ENCODE results near the gene KRT80. TPM values are rescaled to one million over a fixed set of nuclear protein-coding genes. Genes with fewer than 3 reads are reported as not detected.

The KRT80 gene
- total and polyA plus RNA-seq, 2 donors from 2014 or later: 1.0 to 12.3 TPM

DNA sequence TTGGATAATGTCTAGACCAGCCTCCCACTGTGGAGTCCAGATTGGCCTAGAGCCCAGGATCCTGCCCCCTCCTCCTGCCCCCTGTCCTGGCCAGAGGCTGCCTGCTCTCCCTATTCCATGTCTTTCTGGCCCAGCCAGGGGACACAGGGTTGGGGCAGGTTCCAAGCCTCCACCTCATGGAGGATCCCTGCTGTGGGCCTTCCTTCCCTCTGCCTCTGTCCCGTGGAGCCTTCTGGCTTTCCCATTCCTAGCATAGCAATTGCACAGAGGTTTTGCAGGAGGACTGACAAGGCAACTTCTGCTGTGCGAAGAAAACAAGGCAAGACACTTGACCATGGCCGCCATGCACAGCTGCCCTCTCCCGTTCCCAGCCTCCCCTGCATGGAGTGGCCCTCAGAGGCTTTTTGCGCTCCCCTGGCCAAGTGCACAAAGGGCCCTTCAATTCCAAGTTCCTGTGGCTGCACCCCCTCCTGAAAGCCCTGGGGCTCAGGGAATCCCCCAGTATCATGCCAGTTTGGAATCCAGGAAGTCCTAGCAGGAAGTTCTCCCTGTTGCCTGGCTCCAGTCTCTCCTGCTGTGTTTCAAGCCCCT, 42.1 kb downstream of the KRT80 start:
- H3K4me3 ChIP-seq (ENCODE audit: low read length in 3 of 3): no peak overlapping the region
- FAIRE-seq (no peak), DNase-seq (no peak)
- peaks cover 0 to 24% (median 14%) of the 10 kb centered on the region in 3 donors for H3K4me1 ChIP-seq (ENCODE audit: control insufficient read depth in 2 of 3, insufficient read depth in 2 of 3, low read depth in 1 of 3, low read length in 3 of 3)
- no peaks in the 10 kb centered on the region for H3K36me3 ChIP-seq (ENCODE audit: control insufficient read depth in 2 of 3, insufficient read depth in 3 of 3, low read length in 3 of 3)
- intact Hi-C loops (cut with DNase I): loop anchor here (10.0 kb wide), 1 partner anchor 725 kb away; no protein-coding TSS in a partner anchor
- no peaks in the 10 kb centered on the region for H3K27me3 ChIP-seq (ENCODE audit: control insufficient read depth, insufficient read depth, low read length)
- TF ChIP-seq, protein P1, sequence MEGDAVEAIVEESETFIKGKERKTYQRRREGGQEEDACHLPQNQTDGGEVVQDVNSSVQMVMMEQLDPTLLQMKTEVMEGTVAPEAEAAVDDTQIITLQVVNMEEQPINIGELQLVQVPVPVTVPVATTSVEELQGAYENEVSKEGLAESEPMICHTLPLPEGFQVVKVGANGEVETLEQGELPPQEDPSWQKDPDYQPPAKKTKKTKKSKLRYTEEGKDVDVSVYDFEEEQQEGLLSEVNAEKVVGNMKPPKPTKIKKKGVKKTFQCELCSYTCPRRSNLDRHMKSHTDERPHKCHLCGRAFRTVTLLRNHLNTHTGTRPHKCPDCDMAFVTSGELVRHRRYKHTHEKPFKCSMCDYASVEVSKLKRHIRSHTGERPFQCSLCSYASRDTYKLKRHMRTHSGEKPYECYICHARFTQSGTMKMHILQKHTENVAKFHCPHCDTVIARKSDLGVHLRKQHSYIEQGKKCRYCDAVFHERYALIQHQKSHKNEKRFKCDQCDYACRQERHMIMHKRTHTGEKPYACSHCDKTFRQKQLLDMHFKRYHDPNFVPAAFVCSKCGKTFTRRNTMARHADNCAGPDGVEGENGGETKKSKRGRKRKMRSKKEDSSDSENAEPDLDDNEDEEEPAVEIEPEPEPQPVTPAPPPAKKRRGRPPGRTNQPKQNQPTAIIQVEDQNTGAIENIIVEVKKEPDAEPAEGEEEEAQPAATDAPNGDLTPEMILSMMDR (IDR thresholded peaks at IDR 0.05; ENCODE audit: borderline replicate concordance, extremely low read depth, insufficient read depth): no peak
- no peak overlapping the region for H3K9ac ChIP-seq (ENCODE audit: low read length in 3 of 3)
- peak overlapping the region; percentile 48 to 86 for H3K27ac ChIP-seq (ENCODE audit: low read depth in 2 of 2, low read length in 2 of 2)
- H3K9me3 ChIP-seq (ENCODE audit: control insufficient read depth in 2 of 3, insufficient read depth in 1 of 3, low read length in 3 of 3): no peaks in the 10 kb centered on the region

DNA sequence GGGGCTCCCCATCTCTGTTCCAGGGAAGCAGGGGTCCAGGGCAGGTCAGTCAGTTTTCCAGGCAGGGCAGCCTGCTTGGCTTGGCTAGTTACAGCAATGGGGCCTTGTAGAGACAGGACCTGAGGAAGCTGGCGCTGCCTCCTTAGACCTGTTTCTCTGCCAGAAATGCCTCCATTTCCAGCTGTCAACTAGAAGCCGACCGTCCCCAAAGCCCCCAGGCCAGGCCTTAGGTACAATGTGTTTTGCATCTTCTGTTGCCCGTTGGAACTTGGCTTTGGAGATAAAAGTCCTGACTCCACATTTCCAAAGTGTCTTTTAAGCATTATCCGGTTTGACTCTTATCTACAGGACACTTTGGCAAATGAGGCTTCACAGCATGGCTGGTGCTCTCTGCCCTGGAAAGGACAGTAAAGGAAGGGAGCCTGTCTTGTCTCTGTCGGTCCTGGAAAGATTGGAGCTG, 42.6 kb downstream of the KRT80 start:
- Histone ChIP-seq H3K4me1 (ENCODE audit: control insufficient read depth in 2 of 3, insufficient read depth in 2 of 3, low read depth in 1 of 3, low read length in 3 of 3) (peaks cover 0 to 24% (median 14%) of the 10 kb centered on the region in 3 donors), H3K27me3 (ENCODE audit: control insufficient read depth, insufficient read depth, low read length) (no peaks in the 10 kb centered on the region), H3K4me3 (ENCODE audit: low read length in 3 of 3) (no peak overlapping the region), H3K9ac (ENCODE audit: low read length in 3 of 3) (peak overlapping the region in 1 of 3 donors; percentile 46), H3K27ac (ENCODE audit: low read depth in 2 of 2, low read length in 2 of 2) (peak overlapping the region; percentile 48 to 86), H3K36me3 (ENCODE audit: control insufficient read depth in 2 of 3, insufficient read depth in 3 of 3, low read length in 3 of 3) (no peaks in the 10 kb centered on the region), H3K9me3 (ENCODE audit: control insufficient read depth in 2 of 3, insufficient read depth in 1 of 3, low read length in 3 of 3) (no peaks in the 10 kb centered on the region)
- DNase-seq: no peak
- intact Hi-C loops (cut with DNase I): no loop called here
- FAIRE-seq: no peak
- TF ChIP-seq, protein P1 (IDR thresholded peaks at IDR 0.05; ENCODE audit: borderline replicate concordance, extremely low read depth, insufficient read depth): no peak

DNA sequence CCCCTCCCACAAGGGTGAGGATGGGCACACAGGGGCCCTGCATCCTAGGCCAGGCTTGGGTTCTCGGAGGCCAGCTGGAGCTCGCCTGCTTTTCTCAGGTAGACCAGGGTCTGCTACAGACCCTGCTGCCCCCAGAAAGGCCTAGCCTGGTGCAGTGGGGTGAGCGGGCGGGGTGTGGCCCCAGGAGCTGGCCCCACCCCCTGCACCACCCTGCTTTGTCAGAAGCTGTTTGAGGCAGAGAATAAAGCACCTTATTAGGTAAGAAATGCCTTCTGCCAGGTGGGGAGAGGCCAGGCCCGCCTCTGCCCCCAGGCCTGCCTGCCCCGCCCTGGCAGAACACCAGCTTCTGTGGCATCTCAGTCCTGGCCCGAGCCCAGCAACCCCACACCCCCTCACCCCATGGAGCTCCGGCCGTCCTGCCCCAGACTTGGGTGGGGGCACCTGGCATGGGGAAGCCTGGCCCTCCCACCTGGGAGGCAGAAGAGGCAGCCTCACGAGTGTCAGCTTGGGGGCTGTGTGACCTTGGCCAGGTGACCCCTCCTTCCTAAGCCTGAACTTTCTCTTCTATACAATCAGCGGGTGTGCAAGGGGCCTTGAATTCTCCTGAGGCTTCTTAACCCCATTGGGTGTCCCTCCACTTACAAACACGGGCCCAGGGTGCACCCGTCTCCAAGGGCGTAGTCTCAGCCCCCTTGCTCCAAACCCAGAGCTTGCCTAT, 43.2 kb downstream of the KRT80 start:
- no peak overlapping the region for H3K4me3 ChIP-seq (ENCODE audit: low read length in 3 of 3)
- no peaks in the 10 kb centered on the region for H3K9me3 ChIP-seq (ENCODE audit: control insufficient read depth in 2 of 3, insufficient read depth in 1 of 3, low read length in 3 of 3)
- intact Hi-C loops (cut with DNase I): no loop called here
- FAIRE-seq (no peak), DNase-seq (peak in 1 of 5 donors; percentile 95)
- peak overlapping the region in 1 of 3 donors; percentile 51 for H3K9ac ChIP-seq (ENCODE audit: low read length in 3 of 3)
- H3K27me3 ChIP-seq (ENCODE audit: control insufficient read depth, insufficient read depth, low read length): no peaks in the 10 kb centered on the region
- H3K36me3 ChIP-seq (ENCODE audit: control insufficient read depth in 2 of 3, insufficient read depth in 3 of 3, low read length in 3 of 3): no peaks in the 10 kb centered on the region
- TF ChIP-seq, protein P1 (IDR thresholded peaks at IDR 0.05; ENCODE audit: borderline replicate concordance, extremely low read depth, insufficient read depth): no peak
- H3K27ac ChIP-seq (ENCODE audit: low read depth in 2 of 2, low read length in 2 of 2): peak overlapping the region; percentile 48 to 86
- H3K4me1 ChIP-seq (ENCODE audit: control insufficient read depth in 2 of 3, insufficient read depth in 2 of 3, low read depth in 1 of 3, low read length in 3 of 3): peaks cover 0 to 24% (median 14%) of the 10 kb centered on the region in 3 donors
